K562 (cell line): ENCODE results near the gene SPATA21. TPM values are rescaled to one million over a fixed set of nuclear protein-coding genes. Genes with fewer than 3 reads are reported as not detected.

ENCODE experiments used
- ADNP ChIP-seq: fragments of 200-800 bp; sonication (Bioruptor generic); IDR thresholded peaks from 2 replicates; pipeline ENCODE4 v1.6.1; 2016; ENCODE audit warnings: missing genetic modification characterization, missing compliant biosample characterization
- ELF2 ChIP-seq: fragments of 250-450 bp; sonication (Bioruptor Pico); IDR thresholded peaks from 2 replicates; pipeline ENCODE4 v1.5.0; 2021; ENCODE audit warnings: mild to moderate bottlenecking
- HCFC1 ChIP-seq: IDR thresholded peaks from 2 replicates; pipeline ENCODE4 v1.6.1; 2012; ENCODE audit warnings: low read depth, low read length, improper control_type of control experiment
- KDM5B ChIP-seq: fragments of 200-600 bp; sonication (generic); IDR thresholded peaks from 2 replicates; pipeline ENCODE4 v1.6.1; 2012; ENCODE audit warnings: low read depth, mild to moderate bottlenecking, moderate library complexity, low read length, control low read depth, inconsistent platforms; ENCODE audit not compliant: insufficient replicate concordance
- MCM3 ChIP-seq: fragments of 450-650 bp; IDR thresholded peaks from 2 replicates; pipeline ENCODE4 v1.6.1; 2016
- MGA ChIP-seq: fragments of 450-650 bp; IDR thresholded peaks from 2 replicates; pipeline ENCODE4 v1.6.1; 2016; ENCODE audit warnings: mild to moderate bottlenecking, moderate library complexity
- MTF1 ChIP-seq: fragments of 250-450 bp; sonication (Bioruptor Pico); IDR thresholded peaks from 2 replicates; pipeline ENCODE4 v1.9.0; 2021; ENCODE audit warnings: moderate library complexity, mild to moderate bottlenecking, inconsistent platforms, borderline replicate concordance
- NCOA2 ChIP-seq, 2 experiments: fragments of 450-650 bp; IDR thresholded peaks; 2 replicates each; pipeline ENCODE4 v1.6.1; 2018; ENCODE audit warnings: mild to moderate bottlenecking in 2 of 2, moderate library complexity in 1 of 2; ENCODE audit not compliant: partially characterized antibody in 2 of 2
- PTTG1 ChIP-seq: fragments of 450-650 bp; IDR thresholded peaks from 2 replicates; pipeline ENCODE4 v1.6.1; 2016; ENCODE audit warnings: low read depth, mild to moderate bottlenecking, missing genetic modification characterization, missing compliant biosample characterization
- XRCC5 ChIP-seq: fragments of 200-400 bp; formaldehyde crosslinking; IDR thresholded peaks from 2 replicates; pipeline ENCODE4 v1.6.1; 2017; ENCODE audit warnings: low read depth, mild to moderate bottlenecking, low read length
- ZBTB8A ChIP-seq: fragments of 450-650 bp; IDR thresholded peaks from 2 replicates; pipeline ENCODE4 v1.6.1; 2018; ENCODE audit warnings: mild to moderate bottlenecking, moderate library complexity; ENCODE audit not compliant: partially characterized antibody
- ZNF140 ChIP-seq: fragments of 250-450 bp; sonication (Bioruptor Pico); IDR thresholded peaks from 2 replicates; pipeline ENCODE4 v1.8.0; 2021; ENCODE audit warnings: moderate library complexity, mild to moderate bottlenecking, inconsistent platforms
- polyA plus RNA-seq, 8 experiments: library from polyadenylated mRNA; depleted of rRNA in 4 of 8; stranded (reverse) in 5 of 8; unstranded in 3 of 8; fragments of >200 nt; fragmentation: Nextera tagmentation in 2 of 8; fragmentation: Illumina TruSeq in 1 of 8; extraction: Ambion mirVana in 2 of 8; extraction: Trizol in 1 of 8; gene quantifications; 2 replicates each; pipeline versions ENCODE4 v1.2.1 to v1.2.3, GENCODE V29; 2011 to 2014; ENCODE audit warnings: inconsistent platforms in 1 of 8, missing spikeins in 1 of 8
- total RNA-seq, 7 experiments: library from RNA; depleted of rRNA in 6 of 7; stranded (reverse); fragments of >200 nt in 6 of 7; fragmentation: Illumina TruSeq in 2 of 7; extraction: Trizol in 2 of 7; gene quantifications; 2 replicates each; pipeline versions ENCODE4 v1.2.1 to v1.2.3, GENCODE V29; 2011 to 2021; ENCODE audit warnings: low replicate concordance in 1 of 7
- TF ChIP-seq, protein P1 (sequence below): sonication (generic); formaldehyde crosslinking; IDR thresholded peaks from 2 replicates; pipeline ENCODE4 v1.8.0; 2022; ENCODE audit warnings: missing genetic modification reagents, mild to moderate bottlenecking, borderline replicate concordance

SPATA21 gene
- total and polyA plus RNA-seq, 9 of the 15 experiments (the other 6 are each of a cell fraction or from before 2014, with no cell fraction given) = 0.10 to 0.36 (median 0.13) TPM; not detected in 3

GRCh38 chr1:16366722-16367257, 70.4 kb downstream of the SPATA21 start, which contains the start of gene SZRD1 (continued):
- TF ChIP-seq MGA (no peak), ZBTB8A (no peak), HCFC1 (peak; percentile 97), MTF1 (no peak), ZNF140 (no peak), KDM5B (no peak), NCOA2 (IDR thresholded peaks at IDR 0.05; ENCODE audit: partially characterized antibody in 2 of 2) (no peak), PTTG1 (tag) (no peak), ADNP (tag) (no peak), ELF2 (CRISPR knock-in tag) (peak; percentile 97), XRCC5 (peak; percentile 59; the same call in 1 of the 2 replicates), MCM3 (no peak)
- TF ChIP-seq, protein P1, sequence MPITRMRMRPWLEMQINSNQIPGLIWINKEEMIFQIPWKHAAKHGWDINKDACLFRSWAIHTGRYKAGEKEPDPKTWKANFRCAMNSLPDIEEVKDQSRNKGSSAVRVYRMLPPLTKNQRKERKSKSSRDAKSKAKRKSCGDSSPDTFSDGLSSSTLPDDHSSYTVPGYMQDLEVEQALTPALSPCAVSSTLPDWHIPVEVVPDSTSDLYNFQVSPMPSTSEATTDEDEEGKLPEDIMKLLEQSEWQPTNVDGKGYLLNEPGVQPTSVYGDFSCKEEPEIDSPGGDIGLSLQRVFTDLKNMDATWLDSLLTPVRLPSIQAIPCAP (CRISPR knock-in tag) = no peak
